DND-41 (cell line): ENCODE results near the gene RAD51B.

Experiments
- CTCF ChIP-seq: IDR thresholded peaks from 2 replicates; pipeline ENCODE4 v1.5.1; 2012; ENCODE audit warnings: borderline replicate concordance, low read length, moderate library complexity, mild to moderate bottlenecking; ENCODE audit not compliant: poor library complexity, severe bottlenecking; ENCODE audit errors: extremely low read depth
- EZH2 ChIP-seq: IDR thresholded peaks from 3 replicates; pipeline ENCODE4 v1.6.1; 2012; ENCODE audit warnings: borderline replicate concordance, low read depth, mild to moderate bottlenecking, moderate library complexity, low read length, inconsistent platforms; ENCODE audit not compliant: severe bottlenecking

- no peak for TF ChIP-seq CTCF
- TF ChIP-seq EZH2 = no peak
Measured at GRCh38 chr14:67879026-67879425, 59.4 kb downstream of the RAD51B start.
